DND-41 (cell line): ENCODE results near the gene TNNT2.
A peak's percentile ranks its signal among the peaks of the same experiment; 100 is the strongest.

Experiments
- ATAC-seq: fragments of 200-7000 bp; cut with Tn5 transposase; 3 replicates; pipeline ENCODE4 v1.9.1; 2021; ENCODE audit warnings: low read depth; ENCODE audit not compliant: insufficient read depth
- DNase-seq: peaks from one replicate; pipeline ENCODE4 v3.0.0-alpha.2; 2020
- H2AFZ ChIP-seq: 2 replicates; pipeline ENCODE4 v1.6.0; 2012; ENCODE audit warnings: low read depth, low read length
- H3K27ac ChIP-seq: 2 replicates; pipeline ENCODE4 v1.5.1; 2012; ENCODE audit warnings: low read length, inconsistent platforms
- H3K27me3 ChIP-seq: fragments of 200-600 bp; sonication (generic); 2 replicates; pipeline ENCODE4 v1.6.0; 2012; ENCODE audit warnings: low read length, mild to moderate bottlenecking, inconsistent platforms; ENCODE audit not compliant: insufficient read depth, poor library complexity
- H3K36me3 ChIP-seq: 2 replicates; pipeline ENCODE4 v1.5.1; 2012; ENCODE audit warnings: low read length, inconsistent platforms; ENCODE audit not compliant: insufficient read depth
- H3K4me1 ChIP-seq: 2 replicates; pipeline ENCODE4 v1.5.1; 2012; ENCODE audit warnings: mild to moderate bottlenecking, low read length; ENCODE audit not compliant: insufficient read depth
- H3K4me2 ChIP-seq: 2 replicates; pipeline ENCODE4 v1.6.0; 2012; ENCODE audit warnings: mild to moderate bottlenecking, moderate library complexity, low read length, inconsistent platforms; ENCODE audit not compliant: insufficient read depth
- H3K4me3 ChIP-seq, 2 experiments: fragments of 200-600 bp in 1 of 2; shearing (Covaris generic) in 1 of 2; 2 replicates each; pipeline ENCODE4 v1.5.1; 2012 to 2016; ENCODE audit warnings: inconsistent platforms in 2 of 2, low read length in 2 of 2, mild to moderate bottlenecking in 2 of 2, low read depth in 1 of 2, moderate library complexity in 1 of 2
- H3K79me2 ChIP-seq: 2 replicates; pipeline ENCODE4 v1.6.0; 2012; ENCODE audit warnings: low read length, inconsistent platforms; ENCODE audit not compliant: insufficient read depth
- H3K9ac ChIP-seq: 2 replicates; pipeline ENCODE4 v1.6.0; 2012; ENCODE audit warnings: low read depth, mild to moderate bottlenecking, inconsistent platforms, low read length, moderate library complexity
- H3K9me3 ChIP-seq: 2 replicates; pipeline ENCODE4 v1.5.1; 2012; ENCODE audit warnings: low read length, moderate library complexity, mild to moderate bottlenecking, inconsistent platforms; ENCODE audit not compliant: insufficient read depth, severe bottlenecking
- H4K20me1 ChIP-seq: 2 replicates; pipeline ENCODE4 v1.6.0; 2012; ENCODE audit warnings: low read length; ENCODE audit not compliant: insufficient read depth
- CTCF ChIP-seq: IDR thresholded peaks from 2 replicates; pipeline ENCODE4 v1.5.1; 2012; ENCODE audit warnings: borderline replicate concordance, low read length, moderate library complexity, mild to moderate bottlenecking; ENCODE audit not compliant: poor library complexity, severe bottlenecking; ENCODE audit errors: extremely low read depth
- EZH2 ChIP-seq: IDR thresholded peaks from 3 replicates; pipeline ENCODE4 v1.6.1; 2012; ENCODE audit warnings: borderline replicate concordance, low read depth, mild to moderate bottlenecking, moderate library complexity, low read length, inconsistent platforms; ENCODE audit not compliant: severe bottlenecking

Gene TNNT2

GRCh38 chr1:201389051-201389450 lies 11.6 kb upstream of the TNNT2 start:
- H3K4me3 ChIP-seq: no peak overlapping the region
- H3K36me3 ChIP-seq: no peaks in the 10 kb centered on the region
- H3K9ac ChIP-seq: no peak overlapping the region
- no peak overlapping the region for H3K4me2 ChIP-seq
- no peaks in the 10 kb centered on the region for H3K9me3 ChIP-seq
- no peak overlapping the region for H3K27ac ChIP-seq
- no peak for DNase-seq
- no peak for ATAC-seq
- peaks cover 22% of the 10 kb centered on the region for H3K27me3 ChIP-seq
- no peaks in the 10 kb centered on the region for H4K20me1 ChIP-seq
- no peaks in the 10 kb centered on the region for H3K79me2 ChIP-seq
- H3K4me1 ChIP-seq: no peaks in the 10 kb centered on the region
- no peak for TF ChIP-seq CTCF
- TF ChIP-seq EZH2: no peak
- H2AFZ ChIP-seq: no peak overlapping the region

GRCh38 chr1:201386208-201386607 lies 8.7 kb upstream of the TNNT2 start:
- Histone ChIP-seq H3K4me1 (no peaks in the 10 kb centered on the region), H3K27me3 (peaks cover 16% of the 10 kb centered on the region), H3K79me2 (no peaks in the 10 kb centered on the region), H2AFZ (no peak overlapping the region), H3K4me2 (no peak overlapping the region), H3K36me3 (no peaks in the 10 kb centered on the region), H3K9ac (no peak overlapping the region), H3K4me3 (no peak overlapping the region), H3K27ac (no peak overlapping the region), H4K20me1 (no peaks in the 10 kb centered on the region), H3K9me3 (no peaks in the 10 kb centered on the region)
- no peak for TF ChIP-seq CTCF
- no peak for TF ChIP-seq EZH2
- DNase-seq (no peak), ATAC-seq (no peak)

- Histone ChIP-seq H3K4me1 (no peaks in the 10 kb centered on the region), H4K20me1 (no peaks in the 10 kb centered on the region), H3K36me3 (no peaks in the 10 kb centered on the region), H3K4me3 (no peak overlapping the region), H3K9ac (no peak overlapping the region), H3K9me3 (no peaks in the 10 kb centered on the region), H3K4me2 (no peak overlapping the region), H3K27ac (no peak overlapping the region), H2AFZ (no peak overlapping the region), H3K79me2 (no peaks in the 10 kb centered on the region), H3K27me3 (peaks cover 16% of the 10 kb centered on the region)
- ATAC-seq (peak; percentile 70), DNase-seq (peak; percentile 43)
- TF ChIP-seq CTCF: peak; percentile 82
- no peak for TF ChIP-seq EZH2
Observed at GRCh38 chr1:201385299-201385891, 7.9 kb upstream of the TNNT2 start.

- H3K4me2 ChIP-seq: no peak overlapping the region
Observed at GRCh38 chr1:201384406-201384782, 6.9 kb upstream of the TNNT2 start.

More at GRCh38 chr1:201384406-201384782, 6.9 kb upstream of the TNNT2 start:
- ATAC-seq (no peak), DNase-seq (no peak)
- H3K4me3 ChIP-seq: no peak overlapping the region
- H3K27me3 ChIP-seq: peaks cover 16% of the 10 kb centered on the region
- no peaks in the 10 kb centered on the region for H3K9me3 ChIP-seq
- H3K79me2 ChIP-seq: no peaks in the 10 kb centered on the region
- no peaks in the 10 kb centered on the region for H3K36me3 ChIP-seq
- no peak overlapping the region for H3K9ac ChIP-seq
- H3K27ac ChIP-seq: no peak overlapping the region
- 0 out of 2 replicates have a peak, but pooled peaks cover 2% of the 10 kb centered on the region for H4K20me1 ChIP-seq
- H2AFZ ChIP-seq: no peak overlapping the region
- no peaks in the 10 kb centered on the region for H3K4me1 ChIP-seq
- TF ChIP-seq CTCF (no peak), EZH2 (no peak)
